Spleen (tissue), 11 donors: ENCODE results near the gene RNF114. TPM values are rescaled to one million over a fixed set of nuclear protein-coding genes. Genes with fewer than 3 reads are reported as not detected.

Source experiments
- DNase-seq: peaks from one replicate; pipeline ENCODE4 v3.0.0-alpha.2; 2020
- H3K27ac ChIP-seq, 8 donors: fragments of 200-600 bp; sonication (generic) in 7 of 8; 1 replicate in 4 of 8; 2 replicates in 4 of 8; pipeline versions ENCODE4 v1.5.0 to v1.8.0; 2016 to 2021; ENCODE audit warnings: inconsistent platforms in 4 of 8, mild to moderate bottlenecking in 4 of 8, moderate library complexity in 1 of 8
- H3K27me3 ChIP-seq, 7 donors: fragments of 200-600 bp; sonication (generic) in 6 of 7; replicated peaks in 1 of 7; 1 replicate in 4 of 7; 2 replicates in 3 of 7; pipeline versions ENCODE4 v1.5.0 to v1.8.0; 2016 to 2021; ENCODE audit warnings: inconsistent platforms in 3 of 7, mild to moderate bottlenecking in 1 of 7
- H3K36me3 ChIP-seq, 6 donors: fragments of 200-600 bp; sonication (generic) in 5 of 6; 1 replicate in 4 of 6; 2 replicates in 2 of 6; pipeline versions ENCODE4 v1.5.0 to v1.8.0; 2016 to 2021; ENCODE audit warnings: inconsistent platforms in 2 of 6
- H3K4me1 ChIP-seq, 6 donors: fragments of 200-600 bp; sonication (generic) in 5 of 6; 1 replicate in 3 of 6; 2 replicates in 3 of 6; pipeline versions ENCODE4 v1.5.0 to v1.8.0; 2016 to 2021; ENCODE audit warnings: inconsistent platforms in 3 of 6
- H3K4me3 ChIP-seq, 8 donors: fragments of 200-600 bp; sonication (generic) in 7 of 8; 1 replicate in 4 of 8; 2 replicates in 4 of 8; pipeline versions ENCODE4 v1.5.0 to v1.8.0; 2016 to 2021; ENCODE audit warnings: inconsistent platforms in 4 of 8, mild to moderate bottlenecking in 4 of 8, moderate library complexity in 2 of 8
- H3K9me3 ChIP-seq, 8 donors: fragments of 200-600 bp; sonication (generic) in 7 of 8; 1 replicate in 4 of 8; 2 replicates in 4 of 8; pipeline versions ENCODE4 v1.5.0 to v1.8.0; 2016 to 2021; ENCODE audit warnings: inconsistent platforms in 4 of 8
- CTCF ChIP-seq, 11 experiments: fragments of 200-600 bp in 7 of 11; fragments of 450-650 bp in 4 of 11; sonication (generic) in 4 of 11; IDR thresholded peaks in 8 of 11; conservative IDR thresholded peaks in 3 of 11; 1 replicate in 7 of 11; 2 replicates in 4 of 11; pipeline versions ENCODE4 v1.4.0 to v1.8.0; 2016 to 2021; ENCODE audit warnings: antibody characterized with exemption in 11 of 11, inconsistent platforms in 4 of 11, mild to moderate bottlenecking in 1 of 11
- POLR2A ChIP-seq, 3 donors: fragments of 450-650 bp; IDR thresholded peaks; one replicate each; pipeline ENCODE4 v1.5.1; 2017; ENCODE audit warnings: antibody characterized with exemption in 3 of 3, mild to moderate bottlenecking in 1 of 3
- POLR2AphosphoS5 ChIP-seq, 3 donors: sonication (generic); formaldehyde crosslinking; IDR thresholded peaks; one replicate each; pipeline ENCODE4 v1.5.1; 2017; ENCODE audit warnings: antibody characterized with exemption in 3 of 3
- WGBS, 5 donors: extraction: QIAGEN DNeasy Blood & Tissue Kit in 3 of 5; methylation state at CpG; one replicate each; pipeline versions ENCODE4 v1.1.5 to v1.1.7; 2013 to 2018; 5-methylcytosine and 5-hydroxymethylcytosine counted together
- intact Hi-C: fragments of 100-400 bp; cut with DNase I; formaldehyde crosslinking; loops from one replicate; pipeline ENCODE4 v1.15.0; 2023; ENCODE audit warnings: low total_unique reads
- polyA plus RNA-seq, 3 donors: library from polyadenylated mRNA; stranded (reverse); fragments of 200-250 nt; gene quantifications; one replicate each; pipeline ENCODE4 v1.2.1, GENCODE V29; 2013
- total RNA-seq, 7 donors: library from RNA; depleted of rRNA in 3 of 7; stranded (reverse); fragments of >200 nt in 3 of 7; fragmentation: NEBNext Ultra II Directional in 4 of 7; extraction: Animal tissue kit (Norgen Biotek cat#: 25700) in 4 of 7; gene quantifications; one replicate each; pipeline versions ENCODE4 v1.1.0 to v1.2.1, GENCODE V29; 2016 to 2021
- donor health status: healthy with polysubstance abuse.
- donor health status: DM: no; HTN: no; CAD: no; lungs with moderate emphysema.
- donor health status: DM: no; HTN: no; CAD: no.
- donor health status: Bipolar disorder and iron deficiency.
- donor health status: healthy.
- donor health status: DM: no; HTN: no; CAD: no.
- donor health status: DM: yes; HTN: yes; CAD: no.

Gene RNF114
- total and polyA plus RNA-seq, 10 donors: 35.5 to 246 (median 108) TPM

DNA sequence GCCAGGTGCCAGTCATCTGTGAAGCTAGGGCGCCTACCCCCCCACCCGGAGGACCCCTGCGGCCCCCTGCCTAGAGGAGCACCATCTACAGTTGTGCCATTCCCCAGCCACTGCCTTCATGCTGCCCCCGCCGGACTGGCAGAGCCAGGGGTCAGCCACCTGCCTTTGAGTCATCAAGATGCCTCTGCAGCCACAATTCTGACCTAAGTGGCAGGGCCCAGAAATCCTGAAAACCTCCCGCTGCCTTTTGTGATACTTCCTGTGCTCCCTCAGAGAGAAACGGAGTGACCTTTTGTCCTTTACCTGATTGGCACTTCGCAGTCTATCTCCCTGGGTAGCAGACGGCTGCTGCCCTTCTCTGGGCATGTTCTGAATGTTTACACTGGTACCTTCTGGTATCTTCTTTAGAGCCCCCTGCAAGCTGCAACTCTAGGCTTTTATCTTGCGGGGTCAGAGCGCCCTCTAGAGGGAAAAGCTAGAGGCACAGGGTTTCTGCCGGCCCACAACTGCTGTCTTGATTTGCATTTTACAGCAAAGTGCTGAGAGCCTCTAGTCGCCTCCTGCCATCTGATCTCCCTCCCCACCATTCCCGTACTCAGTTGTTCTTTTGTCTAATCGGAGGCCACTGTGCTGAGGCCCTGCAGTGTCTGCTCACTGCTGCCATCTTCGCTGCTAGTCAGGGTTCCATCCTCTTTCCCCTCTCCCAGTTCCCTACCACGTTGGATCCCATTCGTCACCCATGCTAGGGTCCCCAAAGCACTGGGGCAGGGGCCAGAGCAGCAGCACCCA, 47.8 kb upstream of the RNF114 start:
- Histone ChIP-seq H3K4me3 (no peak overlapping the region), H3K27ac (peak overlapping the region; percentile 42 to 93 (median 84)), H3K4me1 (peaks cover 27 to 75% (median 64%) of the 10 kb centered on the region in 6 donors), H3K27me3 (no peaks in the 10 kb centered on the region), H3K36me3 (peaks cover 3 to 70% (median 36%) of the 10 kb centered on the region in 6 donors), H3K9me3 (no peaks in the 10 kb centered on the region)
- DNase-seq: peak; percentile 81
- intact Hi-C loops: no loop called here
- TF ChIP-seq POLR2AphosphoS5 (IDR thresholded peaks at IDR 0.05): no peak
- peak; percentile 49 to 87 (median 73) for TF ChIP-seq CTCF (IDR thresholded peaks at IDR 0.05 in 8 of 11, conservative IDR thresholded peaks at IDR 0.05 in 3 of 11)
- TF ChIP-seq POLR2A (IDR thresholded peaks at IDR 0.05): no peak
- 60 to 72% (median 64%) methylated on average over 15 to 18 of the region's 18 CpGs for WGBS, 5 donors

DNA sequence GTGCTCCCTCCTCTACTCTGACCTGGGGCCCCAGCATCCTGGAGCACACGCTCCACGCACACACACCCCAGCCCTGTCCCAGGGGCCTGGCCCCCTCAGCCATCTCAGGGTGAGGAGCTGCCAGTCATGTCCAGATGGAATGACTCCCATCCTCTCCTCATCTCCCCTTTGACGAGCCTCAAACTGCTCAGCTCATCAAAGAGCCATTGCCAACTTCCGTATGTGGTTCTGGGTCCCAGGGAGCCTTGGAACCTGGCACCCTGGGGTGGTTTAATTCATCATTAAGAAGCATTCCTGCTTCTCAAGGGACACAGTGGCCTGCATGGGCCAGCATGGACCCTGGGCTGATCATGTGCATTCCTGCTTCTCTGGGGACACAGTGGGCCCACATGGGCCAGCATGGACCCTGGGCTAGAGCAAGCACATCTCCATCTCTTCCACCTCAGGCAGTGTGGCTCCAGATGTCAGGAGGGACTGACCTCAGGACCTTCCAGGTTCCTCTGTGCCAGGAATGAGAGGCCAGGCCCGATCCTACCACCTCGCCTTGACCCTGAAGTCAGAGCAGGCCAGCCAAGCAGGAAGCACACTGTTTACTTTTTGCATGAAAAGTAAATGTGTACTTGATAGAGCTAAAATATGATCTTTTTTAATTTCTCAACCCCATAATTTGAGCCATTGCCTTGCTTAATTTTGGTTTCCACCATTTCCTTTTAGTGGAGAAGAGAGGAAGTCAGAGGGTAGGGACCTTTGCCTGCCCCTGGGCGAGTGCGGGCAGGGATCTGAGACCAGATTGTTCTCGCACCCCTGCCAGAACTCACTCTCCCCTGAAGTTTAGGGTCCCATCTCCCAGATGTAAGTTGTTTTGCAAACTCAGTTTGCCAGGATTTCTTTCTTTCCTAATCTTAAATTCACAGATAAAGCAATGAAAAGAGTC, 46.9 kb upstream of the RNF114 start:
- Histone ChIP-seq H3K9me3 (no peaks in the 10 kb centered on the region), H3K4me3 (no peak overlapping the region), H3K4me1 (peaks cover 33 to 83% (median 73%) of the 10 kb centered on the region in 6 donors), H3K27ac (peak overlapping the region; percentile 44 to 93 (median 83)), H3K27me3 (no peaks in the 10 kb centered on the region), H3K36me3 (peaks cover 0 to 63% (median 31%) of the 10 kb centered on the region in 6 donors)
- DNase-seq: no peak
- TF ChIP-seq POLR2A (IDR thresholded peaks at IDR 0.05): no peak
- TF ChIP-seq POLR2AphosphoS5 (IDR thresholded peaks at IDR 0.05): peak; percentile 24 to 39 (median 34)
- intact Hi-C loops: no loop called here
- WGBS, 5 donors: 43 to 68% (median 60%) methylated on average over 9 of the region's 9 CpGs

- DNase-seq: no peak
- peaks cover 33 to 90% (median 77%) of the 10 kb centered on the region in 6 donors for H3K4me1 ChIP-seq
- H3K36me3 ChIP-seq: peaks cover 0 to 56% (median 24%) of the 10 kb centered on the region in 6 donors
- H3K9me3 ChIP-seq: no peaks in the 10 kb centered on the region
- no peak overlapping the region for H3K4me3 ChIP-seq
- intact Hi-C loops: no loop called here
- 63 to 76% (median 71%) methylated on average over 9 of the region's 9 CpGs for WGBS, 5 donors
- TF ChIP-seq POLR2AphosphoS5 (IDR thresholded peaks at IDR 0.05) (no peak), CTCF (IDR thresholded peaks at IDR 0.05 in 8 of 11, conservative IDR thresholded peaks at IDR 0.05 in 3 of 11) (peak in 1 of 11 experiments; percentile 31), POLR2A (IDR thresholded peaks at IDR 0.05) (no peak)
- H3K27me3 ChIP-seq: no peaks in the 10 kb centered on the region
- peak overlapping the region; percentile 44 to 93 (median 83) for H3K27ac ChIP-seq
These were observed 46.3 kb upstream of the RNF114 start for GRCh38 chr20:49889935-49890333.

- WGBS, 5 donors: 54 to 68% (median 56%) methylated on average over 12 to 21 of the region's 21 CpGs
- intact Hi-C loops: no loop called here
- TF ChIP-seq CTCF (IDR thresholded peaks at IDR 0.05 in 8 of 11, conservative IDR thresholded peaks at IDR 0.05 in 3 of 11): peak in 1 of 11 experiments; percentile 7
- TF ChIP-seq POLR2AphosphoS5 (IDR thresholded peaks at IDR 0.05): peak in 2 of 3 donors; percentile 43 to 69
- no peak for TF ChIP-seq POLR2A (IDR thresholded peaks at IDR 0.05)
- Histone ChIP-seq H3K4me3 (no peak overlapping the region), H3K27me3 (no peaks in the 10 kb centered on the region), H3K9me3 (no peaks in the 10 kb centered on the region), H3K27ac (peak overlapping the region; percentile 44 to 93 (median 83)), H3K4me1 (peaks cover 33 to 98% (median 82%) of the 10 kb centered on the region in 6 donors), H3K36me3 (peaks cover 0 to 48% (median 16%) of the 10 kb centered on the region in 6 donors)
- DNase-seq: peak; percentile 69
These were observed 45.5 kb upstream of the RNF114 start for GRCh38 chr20:49890471-49891361.
